HepG2 (cell line): ENCODE measurements around the gene DPH3. TPM values are rescaled to one million over a fixed set of nuclear protein-coding genes. Genes with fewer than 3 reads are reported as not detected.

ENCODE experiments used
- CEBPZ ChIP-seq: IDR thresholded peaks from 2 replicates; pipeline ENCODE4 v1.6.1; 2012; ENCODE audit warnings: low read length, improper control_type of control experiment
- CREB1 ChIP-seq, 2 experiments: fragments of 450-650 bp in 1 of 2; IDR thresholded peaks; 2 replicates each; pipeline ENCODE4 v1.6.1; 2016 to 2017; ENCODE audit warnings: control low read depth in 1 of 2, mild to moderate bottlenecking in 1 of 2, missing compliant biosample characterization in 1 of 2, missing genetic modification characterization in 1 of 2
- EZH2 ChIP-seq: conservative IDR thresholded peaks from 2 replicates; pipeline ENCODE4 v1.6.1; 2012; ENCODE audit warnings: mild to moderate bottlenecking, low read depth, low read length, moderate library complexity
- SP5 ChIP-seq: IDR thresholded peaks from 2 replicates; pipeline ENCODE4 v1.6.1; 2016; ENCODE audit warnings: low read depth, borderline replicate concordance
- TEAD2 ChIP-seq: sonication (generic); formaldehyde crosslinking; IDR thresholded peaks from 2 replicates; pipeline ENCODE4 v1.9.0; 2021; ENCODE audit warnings: missing genetic modification reagents
- TOE1 ChIP-seq: sonication (generic); formaldehyde crosslinking; IDR thresholded peaks from 2 replicates; pipeline ENCODE4 v1.4.0; 2020; ENCODE audit warnings: mild to moderate bottlenecking, missing genetic modification reagents
- UBTF ChIP-seq: sonication (generic); formaldehyde crosslinking; IDR thresholded peaks from 2 replicates; pipeline ENCODE4 v1.4.0; 2020; ENCODE audit warnings: mild to moderate bottlenecking, missing genetic modification reagents
- ZBTB38 ChIP-seq: sonication (generic); formaldehyde crosslinking; IDR thresholded peaks from 2 replicates; pipeline ENCODE4 v1.5.1; 2020; ENCODE audit warnings: mild to moderate bottlenecking, missing genetic modification reagents
- ZBTB40 ChIP-seq, 2 experiments: fragments of 450-650 bp in 1 of 2; sonication (generic) in 1 of 2; formaldehyde crosslinking in 1 of 2; IDR thresholded peaks; 2 replicates each; pipeline versions ENCODE4 v1.6.1 to v1.8.0; 2016 to 2022; ENCODE audit warnings: antibody characterized with exemption in 1 of 2, mild to moderate bottlenecking in 1 of 2, missing genetic modification reagents in 1 of 2
- ZKSCAN5 ChIP-seq: sonication (generic); formaldehyde crosslinking; IDR thresholded peaks from 2 replicates; pipeline ENCODE4 v1.5.1; 2020; ENCODE audit warnings: mild to moderate bottlenecking, missing genetic modification reagents
- ZMYM2 ChIP-seq: sonication (generic); formaldehyde crosslinking; IDR thresholded peaks from 2 replicates; pipeline ENCODE4 v1.8.0; 2022; ENCODE audit warnings: mild to moderate bottlenecking, missing genetic modification reagents
- ZNF296 ChIP-seq: sonication (generic); formaldehyde crosslinking; conservative IDR thresholded peaks from 2 replicates; pipeline ENCODE4 v1.5.0; 2020; ENCODE audit warnings: mild to moderate bottlenecking, missing genetic modification reagents
- ZNF724P ChIP-seq: sonication (generic); formaldehyde crosslinking; IDR thresholded peaks from 2 replicates; pipeline ENCODE4 v1.8.0; 2022; ENCODE audit warnings: missing genetic modification reagents, borderline replicate concordance
- ZNF761 ChIP-seq: sonication (generic); formaldehyde crosslinking; conservative IDR thresholded peaks from 2 replicates; pipeline ENCODE4 v1.4.0; 2020; ENCODE audit warnings: mild to moderate bottlenecking, missing genetic modification reagents
- polyA plus RNA-seq, 8 experiments: library from polyadenylated mRNA; depleted of rRNA in 3 of 8; stranded (reverse) in 7 of 8; unstranded in 1 of 8; fragments of >200 nt; fragmentation: Illumina TruSeq in 4 of 8; extraction: Trizol in 4 of 8; gene quantifications; 2 replicates each; pipeline versions ENCODE4 v1.2.1 to v1.2.3, GENCODE V29; 2011 to 2016; ENCODE audit warnings: low read depth in 4 of 8, missing spikeins in 1 of 8, mixed read lengths in 1 of 8; ENCODE audit not compliant: insufficient read depth in 1 of 8
- total RNA-seq, 5 experiments: library from RNA; depleted of rRNA; stranded (reverse); fragments of >200 nt; fragmentation: Illumina TruSeq; extraction: Trizol; gene quantifications; 2 replicates each; pipeline ENCODE4 v1.2.3, GENCODE V29; 2016; ENCODE audit warnings: low read depth in 1 of 5

DPH3 gene
- total and polyA plus RNA-seq, 2 of the 13 experiments (the other 11 are each of a cell fraction or from before 2014, with no cell fraction given) = 18.3 to 21.6 TPM

- TF ChIP-seq ZBTB40 (IDR thresholded peaks at IDR 0.05) = no peak
- TF ChIP-seq ZBTB40 (CRISPR knock-in tag; IDR thresholded peaks at IDR 0.05) = no peak
- TF ChIP-seq SP5 (CRISPR knock-in tag) = no peak
- TF ChIP-seq ZKSCAN5 (CRISPR knock-in tag) = no peak
- no peak for TF ChIP-seq ZNF761
- TF ChIP-seq ZNF296 (CRISPR knock-in tag) = no peak
- TF ChIP-seq ZNF724P (CRISPR knock-in tag) = no peak
- no peak for TF ChIP-seq CEBPZ
- TF ChIP-seq TEAD2 (CRISPR knock-in tag) = no peak
- no peak for TF ChIP-seq EZH2
- no peak for TF ChIP-seq ZMYM2
- peak; percentile 83; the same call in 1 of the 2 replicates for TF ChIP-seq TOE1
- TF ChIP-seq ZBTB38 = no peak
- no peak; the same call in 1 of the 2 replicates for TF ChIP-seq UBTF (CRISPR knock-in tag)
- TF ChIP-seq CREB1 (IDR thresholded peaks at IDR 0.05) = no peak
- no peak for TF ChIP-seq CREB1 (CRISPR knock-in tag; IDR thresholded peaks at IDR 0.05)
These were observed 17.3 kb downstream of the DPH3 start (continued) for GRCh38 chr3:16247282-16248061.
